Mesendoderm (in vitro differentiated cells): Measurements from ENCODE around the gene DMWD.
A peak's percentile ranks its signal among the peaks of the same experiment; 100 is the strongest.

Experiments used
- DNase-seq: peaks from one replicate; pipeline ENCODE4 v3.0.0; 2013
- H2AK5ac ChIP-seq: 2 replicates; pipeline ENCODE4 v1.6.1; 2013; ENCODE audit warnings: low read length, inconsistent platforms
- H2BK120ac ChIP-seq: 2 replicates; pipeline ENCODE4 v1.6.1; 2013; ENCODE audit warnings: low read depth, mild to moderate bottlenecking, low read length, moderate library complexity, mixed read lengths
- H2BK15ac ChIP-seq: replicated peaks from 2 replicates; pipeline ENCODE4 v1.6.1; 2013; ENCODE audit warnings: low read depth, mild to moderate bottlenecking, moderate library complexity
- H2BK5ac ChIP-seq: 2 replicates; pipeline ENCODE4 v1.6.1; 2013; ENCODE audit warnings: low read length, inconsistent platforms
- H3K18ac ChIP-seq: 2 replicates; pipeline ENCODE4 v1.6.1; 2013; ENCODE audit warnings: mild to moderate bottlenecking, low read length, mixed read lengths
- H3K23ac ChIP-seq: one replicate; pipeline ENCODE4 v1.6.1; 2013; ENCODE audit warnings: low read length
- H3K27ac ChIP-seq: 2 replicates; pipeline ENCODE4 v1.5.1; 2013; ENCODE audit warnings: low read depth, mild to moderate bottlenecking, inconsistent platforms, low read length, moderate library complexity
- H3K27me3 ChIP-seq: 2 replicates; pipeline ENCODE4 v1.6.1; 2013; ENCODE audit warnings: low read length, control low read depth, mild to moderate bottlenecking, inconsistent platforms; ENCODE audit not compliant: insufficient read depth, poor library complexity
- H3K36me3 ChIP-seq: 2 replicates; pipeline ENCODE4 v1.6.1; 2013; ENCODE audit warnings: low read length, inconsistent platforms; ENCODE audit not compliant: control insufficient read depth, insufficient read depth
- H3K4ac ChIP-seq: one replicate; pipeline ENCODE4 v1.6.1; 2013; ENCODE audit warnings: low read depth, mild to moderate bottlenecking, low read length, moderate library complexity
- H3K4me1 ChIP-seq: 2 replicates; pipeline ENCODE4 v1.6.1; 2013; ENCODE audit warnings: low read depth, low read length, inconsistent platforms; ENCODE audit not compliant: control insufficient read depth
- H3K4me2 ChIP-seq: 2 replicates; pipeline ENCODE4 v1.6.1; 2013; ENCODE audit warnings: low read length
- H3K4me3 ChIP-seq: 2 replicates; pipeline ENCODE4 v1.5.1; 2013; ENCODE audit warnings: mild to moderate bottlenecking, low read length
- H3K56ac ChIP-seq: one replicate; pipeline ENCODE4 v1.6.1; 2013; ENCODE audit warnings: low read length
- H3K79me1 ChIP-seq: 2 replicates; pipeline ENCODE4 v1.6.1; 2013; ENCODE audit warnings: low read length, inconsistent platforms
- H3K79me2 ChIP-seq: 2 replicates; pipeline ENCODE4 v1.6.1; 2013; ENCODE audit warnings: mild to moderate bottlenecking, low read length; ENCODE audit not compliant: control insufficient read depth, insufficient read depth
- H3K9ac ChIP-seq: 2 replicates; pipeline ENCODE4 v1.6.1; 2013; ENCODE audit warnings: low read length, inconsistent platforms
- H4K5ac ChIP-seq: one replicate; pipeline ENCODE4 v1.6.1; 2013; ENCODE audit warnings: low read length
- H4K8ac ChIP-seq: one replicate; pipeline ENCODE4 v1.6.1; 2013; ENCODE audit warnings: low read depth, mild to moderate bottlenecking, control low read depth, low read length, moderate library complexity
- WGBS: extraction: QIAGEN DNeasy Blood & Tissue Kit; methylation state at CpG from one replicate; pipeline ENCODE4 v1.1.7; 2013; ENCODE audit warnings: low lambda C conversion rate, missing lambda C conversion rate; ENCODE audit not compliant: insufficient coverage; ENCODE audit errors: extremely low coverage; 5-methylcytosine and 5-hydroxymethylcytosine counted together

The DMWD gene

DNA sequence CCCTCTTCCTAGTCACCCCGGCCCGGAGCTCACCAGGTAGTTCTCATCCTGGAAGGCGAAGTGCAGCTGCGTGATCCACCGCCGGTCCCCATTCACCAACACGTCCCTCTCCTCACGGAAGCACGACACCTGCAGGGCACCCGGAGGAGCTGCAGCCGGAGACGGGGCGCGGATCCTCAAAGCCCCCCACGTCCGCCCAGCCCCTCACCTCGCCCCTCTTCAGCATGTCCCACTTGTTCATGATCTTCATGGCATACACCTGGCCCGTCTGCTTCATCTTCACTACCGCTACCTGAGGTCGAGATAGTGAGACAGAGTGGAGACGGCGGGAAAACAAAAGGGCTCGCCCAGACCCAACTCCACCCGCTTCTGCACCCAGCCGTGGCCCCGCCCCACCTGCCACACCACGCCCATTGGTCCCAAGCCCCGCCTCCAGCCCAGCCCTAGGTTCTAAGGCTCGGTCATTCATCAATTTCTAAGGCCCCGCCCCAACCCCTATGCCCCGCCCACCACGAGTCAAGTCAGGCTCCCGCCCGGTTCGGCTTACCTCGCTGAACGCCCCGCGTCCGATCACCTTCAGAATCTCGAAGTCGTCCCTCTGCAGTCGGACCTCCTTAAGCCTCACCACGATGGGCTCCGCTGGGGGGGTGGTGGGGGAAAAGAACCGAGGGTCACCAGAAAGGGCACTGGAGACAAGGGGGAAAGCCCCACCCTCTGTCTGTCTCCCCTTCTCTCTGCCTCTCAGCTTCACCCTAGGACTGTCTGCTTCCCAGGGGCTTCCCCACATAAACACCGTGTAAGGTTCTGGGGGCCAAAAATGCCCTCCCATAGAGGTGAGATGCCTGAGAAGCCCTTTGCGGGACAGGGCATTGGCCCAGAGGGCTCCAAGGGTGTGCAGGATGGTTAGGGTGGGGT is 13.2 kb downstream of the DMWD start:
- Histone ChIP-seq H3K9ac (peak overlapping the region; percentile 63), H3K4me2 (peak overlapping the region; percentile 60), H2AK5ac (no peak overlapping the region), H2BK120ac (no peak overlapping the region), H4K5ac (no peak overlapping the region), H3K36me3 (no peaks in the 10 kb centered on the region), H3K4me3 (no peak overlapping the region), H3K27ac (no peak overlapping the region), H3K79me1 (no peaks in the 10 kb centered on the region), H2BK5ac (no peak overlapping the region), H3K56ac (peak overlapping the region; percentile 59), H4K8ac (no peak overlapping the region), H3K4me1 (peaks cover 4% of the 10 kb centered on the region), H2BK15ac (no peak overlapping the region), H3K27me3 (no peaks in the 10 kb centered on the region), H3K4ac (no peak overlapping the region), H3K23ac (no peak overlapping the region), H3K18ac (no peak overlapping the region), H3K79me2 (no peaks in the 10 kb centered on the region)
- DNase-seq, result peak; percentile 95
- no CpG with 5 or more reads among the region's 48 CpGs for WGBS

DNA sequence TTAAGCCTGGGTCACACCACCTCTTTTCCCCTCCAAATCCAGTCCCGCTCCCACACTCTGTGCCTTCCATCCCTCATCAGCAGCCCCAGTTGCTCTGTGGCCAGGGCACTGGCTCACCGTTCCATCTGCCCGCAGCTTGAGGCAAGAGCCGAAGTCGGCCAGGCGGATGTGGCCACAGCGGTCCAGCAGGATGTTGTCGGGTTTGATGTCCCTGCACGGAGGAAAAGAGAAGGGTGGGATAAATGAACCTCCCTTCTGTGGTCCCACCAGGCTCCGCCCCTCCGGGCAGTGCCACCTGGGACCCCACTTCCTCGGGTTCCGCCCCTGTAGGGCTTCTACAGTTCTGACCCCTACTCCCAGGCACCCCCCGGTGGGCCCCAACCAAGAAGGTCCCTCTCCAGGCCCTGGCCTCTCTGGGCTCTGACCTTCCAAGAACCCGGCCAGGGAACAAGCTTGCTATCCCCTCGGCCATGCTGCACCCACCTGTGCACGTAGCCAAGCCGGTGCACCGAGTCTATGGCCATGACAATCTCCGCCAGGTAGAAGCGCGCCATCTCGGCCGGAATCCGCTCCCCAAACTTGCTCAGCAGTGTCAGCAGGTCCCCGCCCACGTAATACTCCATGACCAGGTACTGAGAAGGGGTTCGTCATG is 14.5 kb downstream of the DMWD start:
- Histone ChIP-seq H3K4me2 (no peak overlapping the region), H3K4me3 (no peak overlapping the region), H2BK120ac (no peak overlapping the region), H2BK5ac (no peak overlapping the region), H4K5ac (no peak overlapping the region), H2AK5ac (no peak overlapping the region), H3K27ac (no peak overlapping the region), H3K79me1 (no peaks in the 10 kb centered on the region), H3K4me1 (peaks cover 4% of the 10 kb centered on the region), H3K18ac (no peak overlapping the region), H3K79me2 (no peaks in the 10 kb centered on the region), H3K9ac (no peak overlapping the region), H3K56ac (no peak overlapping the region), H3K27me3 (no peaks in the 10 kb centered on the region), H3K36me3 (no peaks in the 10 kb centered on the region), H3K23ac (no peak overlapping the region), H2BK15ac (no peak overlapping the region), H4K8ac (no peak overlapping the region), H3K4ac (no peak overlapping the region)
- WGBS, result no CpG with 5 or more reads among the region's 28 CpGs
- DNase-seq, result no peak

DNA sequence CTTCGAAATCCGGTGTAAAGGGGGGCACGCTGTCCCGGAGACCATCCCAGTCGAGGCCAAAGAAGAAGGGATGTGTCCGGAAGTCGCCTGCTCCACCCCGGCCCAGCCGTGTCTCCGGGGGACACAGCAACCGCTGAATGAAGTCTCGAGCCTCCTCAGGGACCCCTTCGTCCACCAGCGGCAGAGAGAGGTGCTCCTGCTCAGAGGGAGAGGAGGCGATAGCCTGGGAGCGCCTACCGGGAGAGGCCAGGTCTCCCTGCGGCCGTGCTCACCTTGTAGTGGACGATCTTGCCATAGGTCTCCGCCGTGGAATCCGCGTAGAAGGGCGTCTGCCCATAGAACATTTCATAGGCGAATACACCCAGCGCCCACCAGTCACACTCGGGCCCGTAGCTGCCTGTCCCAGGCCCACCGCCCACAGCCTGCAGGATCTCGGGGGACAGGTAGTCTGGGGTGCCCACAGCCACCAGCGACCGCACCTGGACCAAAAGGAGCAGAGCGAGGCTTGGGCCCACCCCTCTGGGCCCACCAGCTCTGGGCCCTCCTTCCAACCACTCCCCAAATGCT is 15.2 kb downstream of the DMWD start:
- Histone ChIP-seq H2BK120ac (no peak overlapping the region), H2AK5ac (no peak overlapping the region), H3K36me3 (no peaks in the 10 kb centered on the region), H3K79me2 (no peaks in the 10 kb centered on the region), H3K79me1 (no peaks in the 10 kb centered on the region), H3K18ac (no peak overlapping the region), H2BK15ac (no peak overlapping the region), H4K8ac (no peak overlapping the region), H3K4ac (no peak overlapping the region), H3K4me1 (peaks cover 4% of the 10 kb centered on the region), H3K27me3 (no peaks in the 10 kb centered on the region), H3K56ac (no peak overlapping the region), H3K9ac (no peak overlapping the region), H4K5ac (no peak overlapping the region), H3K27ac (no peak overlapping the region), H3K4me2 (no peak overlapping the region), H3K4me3 (no peak overlapping the region), H2BK5ac (no peak overlapping the region), H3K23ac (no peak overlapping the region)
- WGBS, result no CpG with 5 or more reads among the region's 34 CpGs
- DNase-seq, result no peak

DNA sequence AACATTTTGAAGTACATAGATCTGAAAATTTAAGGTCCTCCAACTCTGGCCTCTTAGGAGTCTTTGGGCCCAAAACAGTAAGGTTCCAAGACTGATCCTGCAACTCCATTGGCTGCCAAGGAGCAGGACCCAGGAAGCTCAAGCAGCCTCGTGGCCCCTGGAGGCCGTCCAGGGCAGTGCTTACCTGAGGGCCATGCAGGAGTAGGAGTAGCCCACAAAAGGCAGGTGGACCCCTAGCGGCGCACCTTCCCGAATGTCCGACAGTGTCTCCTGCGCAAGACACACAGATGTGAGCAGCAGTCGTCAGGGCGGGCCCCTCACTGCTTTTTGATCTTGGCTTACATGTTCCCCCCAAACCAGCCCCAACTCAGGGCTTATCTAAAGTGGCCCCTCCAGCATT is 17.9 kb downstream of the DMWD start:
- Histone ChIP-seq H4K8ac (no peak overlapping the region), H3K23ac (no peak overlapping the region), H3K4me3 (no peak overlapping the region), H3K4me1 (peaks cover 1% of the 10 kb centered on the region), H2BK5ac (no peak overlapping the region), H3K36me3 (no peaks in the 10 kb centered on the region), H3K56ac (no peak overlapping the region), H4K5ac (no peak overlapping the region), H2BK120ac (no peak overlapping the region), H3K27ac (no peak overlapping the region), H3K4ac (no peak overlapping the region), H2BK15ac (no peak overlapping the region), H3K4me2 (no peak overlapping the region), H3K27me3 (no peaks in the 10 kb centered on the region), H3K18ac (no peak overlapping the region), H3K79me1 (no peaks in the 10 kb centered on the region), H3K9ac (no peak overlapping the region), H2AK5ac (no peak overlapping the region), H3K79me2 (no peaks in the 10 kb centered on the region)
- no CpG with 5 or more reads among the region's 9 CpGs for WGBS
- peak; percentile 83 for DNase-seq

DNA sequence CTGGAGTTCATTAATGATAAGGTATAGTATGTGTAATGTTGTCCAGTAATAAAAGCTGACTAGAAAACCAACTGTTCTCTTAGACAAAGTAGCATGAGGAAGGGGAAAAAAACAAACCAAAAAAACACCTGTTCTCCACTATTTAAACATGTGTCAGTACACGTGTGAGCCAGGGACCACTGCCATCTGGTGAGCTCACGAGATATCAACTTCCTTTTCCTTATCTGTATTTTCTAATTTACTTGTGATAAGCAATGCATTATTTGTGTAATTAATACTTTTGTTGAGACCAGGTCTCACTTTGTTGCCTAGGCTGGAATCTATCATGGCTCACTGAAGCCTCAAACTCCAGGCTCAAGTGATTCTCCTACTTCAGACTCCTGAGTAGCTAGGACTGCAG is 19.3 kb downstream of the DMWD start:
- Histone ChIP-seq H3K4me1 (no peaks in the 10 kb centered on the region), H2BK5ac (no peak overlapping the region), H3K27me3 (no peaks in the 10 kb centered on the region), H4K8ac (no peak overlapping the region), H2BK15ac (no peak overlapping the region), H3K36me3 (no peaks in the 10 kb centered on the region), H3K79me2 (no peaks in the 10 kb centered on the region), H3K9ac (no peak overlapping the region), H3K79me1 (no peaks in the 10 kb centered on the region), H3K4me3 (no peak overlapping the region), H3K4me2 (no peak overlapping the region), H3K4ac (no peak overlapping the region), H3K23ac (no peak overlapping the region), H4K5ac (no peak overlapping the region), H3K56ac (no peak overlapping the region), H3K27ac (no peak overlapping the region), H2BK120ac (no peak overlapping the region), H2AK5ac (no peak overlapping the region), H3K18ac (no peak overlapping the region)
- no peak for DNase-seq
- WGBS, result no CpG with 5 or more reads among the region's 2 CpGs
